GM12892 (cell line): Measurements from ENCODE around the gene GPC2.

Experiments
- POLR2A ChIP-seq: IDR thresholded peaks from 2 replicates; pipeline ENCODE4 v1.6.1; 2011; ENCODE audit warnings: low read depth, low read length, control low read depth
- POLR2AphosphoS5 ChIP-seq: IDR thresholded peaks from 2 replicates; pipeline ENCODE4 v1.6.1; 2011; ENCODE audit warnings: low read depth, low read length, control low read depth

GRCh38 chr7:100157334-100158228, 19.6 kb downstream of the GPC2 start:
- TF ChIP-seq POLR2AphosphoS5 = no peak
- no peak for TF ChIP-seq POLR2A
